Spleen (tissue), 11 donors: Measurements from ENCODE around the gene PTGIR. TPM values are rescaled to one million over a fixed set of nuclear protein-coding genes. Genes with fewer than 3 reads are reported as not detected.

Experiments used
- DNase-seq: peaks from one replicate; pipeline ENCODE4 v3.0.0-alpha.2; 2020
- H3K27ac ChIP-seq, 8 donors: fragments of 200-600 bp; sonication (generic) in 7 of 8; 1 replicate in 4 of 8; 2 replicates in 4 of 8; pipeline versions ENCODE4 v1.5.0 to v1.8.0; 2016 to 2021; ENCODE audit warnings: inconsistent platforms in 4 of 8, mild to moderate bottlenecking in 4 of 8, moderate library complexity in 1 of 8
- H3K27me3 ChIP-seq, 7 donors: fragments of 200-600 bp; sonication (generic) in 6 of 7; replicated peaks in 1 of 7; 1 replicate in 4 of 7; 2 replicates in 3 of 7; pipeline versions ENCODE4 v1.5.0 to v1.8.0; 2016 to 2021; ENCODE audit warnings: inconsistent platforms in 3 of 7, mild to moderate bottlenecking in 1 of 7
- H3K36me3 ChIP-seq, 6 donors: fragments of 200-600 bp; sonication (generic) in 5 of 6; 1 replicate in 4 of 6; 2 replicates in 2 of 6; pipeline versions ENCODE4 v1.5.0 to v1.8.0; 2016 to 2021; ENCODE audit warnings: inconsistent platforms in 2 of 6
- H3K4me1 ChIP-seq, 6 donors: fragments of 200-600 bp; sonication (generic) in 5 of 6; 1 replicate in 3 of 6; 2 replicates in 3 of 6; pipeline versions ENCODE4 v1.5.0 to v1.8.0; 2016 to 2021; ENCODE audit warnings: inconsistent platforms in 3 of 6
- H3K4me3 ChIP-seq, 8 donors: fragments of 200-600 bp; sonication (generic) in 7 of 8; 1 replicate in 4 of 8; 2 replicates in 4 of 8; pipeline versions ENCODE4 v1.5.0 to v1.8.0; 2016 to 2021; ENCODE audit warnings: inconsistent platforms in 4 of 8, mild to moderate bottlenecking in 4 of 8, moderate library complexity in 2 of 8
- H3K9me3 ChIP-seq, 8 donors: fragments of 200-600 bp; sonication (generic) in 7 of 8; 1 replicate in 4 of 8; 2 replicates in 4 of 8; pipeline versions ENCODE4 v1.5.0 to v1.8.0; 2016 to 2021; ENCODE audit warnings: inconsistent platforms in 4 of 8
- POLR2A ChIP-seq, 3 donors: fragments of 450-650 bp; IDR thresholded peaks; one replicate each; pipeline ENCODE4 v1.5.1; 2017; ENCODE audit warnings: antibody characterized with exemption in 3 of 3, mild to moderate bottlenecking in 1 of 3
- POLR2AphosphoS5 ChIP-seq, 3 donors: sonication (generic); formaldehyde crosslinking; IDR thresholded peaks; one replicate each; pipeline ENCODE4 v1.5.1; 2017; ENCODE audit warnings: antibody characterized with exemption in 3 of 3
- WGBS, 5 donors: extraction: QIAGEN DNeasy Blood & Tissue Kit in 3 of 5; methylation state at CpG; one replicate each; pipeline versions ENCODE4 v1.1.5 to v1.1.7; 2013 to 2018; 5-methylcytosine and 5-hydroxymethylcytosine counted together
- intact Hi-C: fragments of 100-400 bp; cut with DNase I; formaldehyde crosslinking; loops from one replicate; pipeline ENCODE4 v1.15.0; 2023; ENCODE audit warnings: low total_unique reads
- polyA plus RNA-seq, 3 donors: library from polyadenylated mRNA; stranded (reverse); fragments of 200-250 nt; gene quantifications; one replicate each; pipeline ENCODE4 v1.2.1, GENCODE V29; 2013
- total RNA-seq, 7 donors: library from RNA; depleted of rRNA in 3 of 7; stranded (reverse); fragments of >200 nt in 3 of 7; fragmentation: NEBNext Ultra II Directional in 4 of 7; extraction: Animal tissue kit (Norgen Biotek cat#: 25700) in 4 of 7; gene quantifications; one replicate each; pipeline versions ENCODE4 v1.1.0 to v1.2.1, GENCODE V29; 2016 to 2021
- TF ChIP-seq, protein P1 (sequence below), 11 experiments: fragments of 200-600 bp in 7 of 11; fragments of 450-650 bp in 4 of 11; sonication (generic) in 4 of 11; IDR thresholded peaks in 8 of 11; conservative IDR thresholded peaks in 3 of 11; 1 replicate in 7 of 11; 2 replicates in 4 of 11; pipeline versions ENCODE4 v1.4.0 to v1.8.0; 2016 to 2021; ENCODE audit warnings: antibody characterized with exemption in 11 of 11, inconsistent platforms in 4 of 11, mild to moderate bottlenecking in 1 of 11
- donor health status: healthy with polysubstance abuse.
- donor health status: DM: no; HTN: no; CAD: no; lungs with moderate emphysema.
- donor health status: DM: no; HTN: no; CAD: no.
- donor health status: Bipolar disorder and iron deficiency.
- donor health status: healthy.
- donor health status: DM: no; HTN: no; CAD: no.
- donor health status: DM: yes; HTN: yes; CAD: no.

PTGIR gene
- total and polyA plus RNA-seq, 10 donors: 5.4 to 18.6 (median 7.9) TPM

DNA sequence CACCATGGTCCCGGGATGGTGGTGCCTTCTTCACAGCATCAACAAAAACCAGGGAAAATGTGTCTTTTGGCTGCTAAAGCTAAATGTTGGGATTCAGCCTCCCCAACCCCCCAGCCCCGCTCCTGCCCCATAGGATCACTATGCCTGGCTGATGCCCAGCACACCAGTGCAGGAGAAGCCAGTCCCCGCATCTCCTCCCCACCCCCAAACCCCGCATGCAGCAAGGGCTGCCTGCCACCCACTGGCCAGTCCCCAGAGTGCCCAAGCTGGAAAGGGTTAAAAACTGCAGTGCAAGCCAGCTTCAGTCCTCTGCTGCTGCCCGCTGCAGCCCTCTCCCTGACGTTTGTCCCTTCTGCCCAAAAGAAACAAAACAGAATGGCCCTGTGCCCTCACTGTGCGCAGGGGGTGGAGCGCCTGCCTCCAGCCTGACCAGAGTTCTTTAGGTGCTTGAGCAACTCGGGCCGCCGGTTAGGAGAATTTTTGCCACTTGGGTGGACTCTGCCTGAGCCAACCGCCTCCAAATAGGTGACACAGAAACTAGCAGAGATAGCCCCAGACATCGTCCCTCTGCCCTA lies 20.0 kb downstream of the PTGIR start:
- intact Hi-C loops: no loop called here
- no peaks in the 10 kb centered on the region for H3K9me3 ChIP-seq
- H3K4me3 ChIP-seq: no peak overlapping the region
- DNase-seq: peak; percentile 68
- no peak overlapping the region for H3K27ac ChIP-seq
- peaks cover 4 to 56% (median 45%) of the 10 kb centered on the region in 6 donors for H3K36me3 ChIP-seq
- 84 to 94% (median 87%) methylated on average over 8 to 13 of the region's 13 CpGs for WGBS, 5 donors
- peaks cover 21 to 75% (median 42%) of the 10 kb centered on the region in 6 donors for H3K4me1 ChIP-seq
- TF ChIP-seq, protein P1, sequence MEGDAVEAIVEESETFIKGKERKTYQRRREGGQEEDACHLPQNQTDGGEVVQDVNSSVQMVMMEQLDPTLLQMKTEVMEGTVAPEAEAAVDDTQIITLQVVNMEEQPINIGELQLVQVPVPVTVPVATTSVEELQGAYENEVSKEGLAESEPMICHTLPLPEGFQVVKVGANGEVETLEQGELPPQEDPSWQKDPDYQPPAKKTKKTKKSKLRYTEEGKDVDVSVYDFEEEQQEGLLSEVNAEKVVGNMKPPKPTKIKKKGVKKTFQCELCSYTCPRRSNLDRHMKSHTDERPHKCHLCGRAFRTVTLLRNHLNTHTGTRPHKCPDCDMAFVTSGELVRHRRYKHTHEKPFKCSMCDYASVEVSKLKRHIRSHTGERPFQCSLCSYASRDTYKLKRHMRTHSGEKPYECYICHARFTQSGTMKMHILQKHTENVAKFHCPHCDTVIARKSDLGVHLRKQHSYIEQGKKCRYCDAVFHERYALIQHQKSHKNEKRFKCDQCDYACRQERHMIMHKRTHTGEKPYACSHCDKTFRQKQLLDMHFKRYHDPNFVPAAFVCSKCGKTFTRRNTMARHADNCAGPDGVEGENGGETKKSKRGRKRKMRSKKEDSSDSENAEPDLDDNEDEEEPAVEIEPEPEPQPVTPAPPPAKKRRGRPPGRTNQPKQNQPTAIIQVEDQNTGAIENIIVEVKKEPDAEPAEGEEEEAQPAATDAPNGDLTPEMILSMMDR (IDR thresholded peaks at IDR 0.05 in 8 of 11, conservative IDR thresholded peaks at IDR 0.05 in 3 of 11): no peak
- TF ChIP-seq POLR2A (IDR thresholded peaks at IDR 0.05) (no peak), POLR2AphosphoS5 (IDR thresholded peaks at IDR 0.05) (no peak)
- H3K27me3 ChIP-seq: no peaks in the 10 kb centered on the region

DNA sequence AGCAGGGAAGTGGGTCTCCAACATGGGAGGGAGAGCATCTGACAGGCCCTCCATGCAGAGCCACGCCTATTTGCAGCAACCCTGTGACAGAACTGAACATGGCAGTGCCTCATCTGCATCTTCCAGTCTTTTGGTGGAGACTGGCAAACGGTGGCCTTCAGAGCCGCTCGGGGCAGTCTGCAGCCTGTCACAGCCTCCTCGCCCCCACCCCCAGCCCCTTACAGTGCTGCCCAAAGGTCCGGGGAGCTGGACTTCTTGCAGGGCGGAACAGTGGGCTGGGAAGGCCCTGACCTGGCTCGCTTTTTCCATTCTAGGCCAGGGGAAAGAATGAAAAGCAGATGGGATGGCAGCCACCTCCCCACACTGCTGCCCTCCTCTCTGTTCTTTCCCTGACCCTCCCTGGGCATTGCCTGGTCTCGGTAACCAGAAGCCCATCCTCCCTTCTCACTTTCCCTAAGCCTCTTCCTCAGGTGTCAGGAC lies 21.1 kb downstream of the PTGIR start:
- Histone ChIP-seq H3K9me3 (peaks cover 0 to 7% (median 5%) of the 10 kb centered on the region in 8 donors), H3K4me1 (peaks cover 21 to 68% (median 42%) of the 10 kb centered on the region in 6 donors), H3K27ac (peak overlapping the region in 5 of 8 donors; percentile 63 to 99 (median 99)), H3K27me3 (no peaks in the 10 kb centered on the region), H3K4me3 (peak overlapping the region in 3 of 8 donors; percentile 2 to 98 (median 95)), H3K36me3 (peaks cover 4 to 45% (median 34%) of the 10 kb centered on the region in 6 donors)
- intact Hi-C loops: no loop called here
- DNase-seq: peak; percentile 63
- TF ChIP-seq POLR2AphosphoS5 (IDR thresholded peaks at IDR 0.05) (no peak), POLR2A (IDR thresholded peaks at IDR 0.05) (no peak)
- TF ChIP-seq, protein P1 (IDR thresholded peaks at IDR 0.05 in 8 of 11, conservative IDR thresholded peaks at IDR 0.05 in 3 of 11): no peak
- WGBS, 5 donors: 65 to 88% (median 83%) methylated on average over 9 of the region's 9 CpGs

DNA sequence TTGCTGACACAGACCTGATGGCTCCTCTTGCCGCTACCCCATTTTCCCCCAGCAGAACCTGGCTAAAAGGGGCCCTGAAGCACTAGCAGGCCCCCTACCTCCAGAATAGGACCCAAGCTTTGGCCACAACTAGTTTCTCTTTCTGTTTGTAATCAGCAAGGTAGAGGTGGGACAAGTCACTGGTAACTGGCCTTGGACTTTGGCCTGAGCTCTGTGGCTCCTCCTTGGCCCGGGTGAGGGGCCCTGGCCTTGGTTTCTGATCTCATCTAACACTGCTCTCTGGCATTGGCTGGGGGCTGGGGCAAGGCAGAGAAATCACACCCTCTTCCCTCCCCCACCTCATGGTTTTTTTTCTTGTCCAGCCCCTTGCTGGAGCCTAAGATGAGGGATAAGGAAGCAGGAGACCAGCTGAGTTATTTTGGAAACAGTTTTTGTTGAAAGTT lies 21.7 kb downstream of the PTGIR start:
- Histone ChIP-seq H3K9me3 (peaks cover 0 to 13% (median 11%) of the 10 kb centered on the region in 8 donors), H3K4me1 (peaks cover 21 to 65% (median 42%) of the 10 kb centered on the region in 6 donors)

More for the DNA sequence above, 21.7 kb downstream of the PTGIR start:
- WGBS, 5 donors: 31 to 59% (median 51%) methylated on average over 2 of the region's 2 CpGs
- intact Hi-C loops: no loop called here
- DNase-seq: peak; percentile 71
- peak overlapping the region; percentile 2 to 99 (median 97) for H3K27ac ChIP-seq
- peaks cover 4 to 39% (median 28%) of the 10 kb centered on the region in 6 donors for H3K36me3 ChIP-seq
- H3K27me3 ChIP-seq: no peaks in the 10 kb centered on the region
- TF ChIP-seq POLR2AphosphoS5 (IDR thresholded peaks at IDR 0.05): no peak
- no peak for TF ChIP-seq POLR2A (IDR thresholded peaks at IDR 0.05)
- TF ChIP-seq, protein P1 (IDR thresholded peaks at IDR 0.05 in 8 of 11, conservative IDR thresholded peaks at IDR 0.05 in 3 of 11): no peak
- H3K4me3 ChIP-seq: peak overlapping the region in 7 of 8 donors; percentile 86 to 98 (median 94)
